Activated gamma-delta T cell treated with Interleukin-2 at 50 U/mL for 16 hours (primary cell): ENCODE data around the gene TBXA2R.
A peak's percentile ranks its signal among the peaks of the same experiment; 100 is the strongest.
"Not testable (repeated sequence)": the region's sequence is repeated elsewhere in the genome, so short reads cannot be mapped to it uniquely, and the experiment has no call there.

Experiments used
- DNase-seq: peaks from one replicate; pipeline ENCODE4 v3.0.0-alpha.2; 2020

The TBXA2R gene

DNA sequence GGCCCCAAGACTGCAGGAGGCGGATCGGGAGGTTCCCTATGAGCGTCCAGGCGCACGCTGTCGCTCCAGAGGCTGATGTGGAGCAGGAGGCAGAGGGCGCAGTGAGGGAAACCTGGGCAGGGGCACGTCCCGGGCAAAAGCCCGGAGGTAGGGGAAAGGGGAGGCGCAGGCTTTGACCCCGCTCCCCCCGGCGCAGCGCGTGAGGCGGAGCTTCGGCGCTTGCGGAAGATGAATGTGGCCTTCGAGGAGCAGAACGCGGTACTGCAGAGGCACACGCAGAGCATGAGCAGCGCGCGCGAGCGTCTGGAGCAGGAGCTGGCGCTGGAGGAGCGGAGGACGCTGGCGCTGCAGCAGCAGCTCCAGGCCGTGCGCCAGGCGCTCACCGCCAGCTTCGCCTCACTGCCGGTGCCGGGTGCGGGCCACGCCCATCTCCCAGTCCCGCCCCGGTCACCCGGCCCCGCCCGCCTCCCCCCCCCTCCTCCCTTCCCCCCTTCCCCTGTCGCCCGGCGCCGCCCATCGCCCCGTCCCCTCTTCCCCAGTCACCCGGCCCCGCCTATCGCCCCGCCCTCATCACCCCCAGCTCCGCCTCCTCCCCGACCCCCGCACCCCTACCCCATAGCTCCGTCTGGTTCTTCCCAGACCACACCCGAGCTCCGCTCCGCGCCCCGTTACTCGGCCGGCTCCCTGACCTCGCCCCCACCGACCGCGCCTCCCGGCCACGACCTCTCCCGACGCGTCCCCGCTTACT, 29.8 kb downstream of the TBXA2R start:
- DNase-seq, result no peak

DNA sequence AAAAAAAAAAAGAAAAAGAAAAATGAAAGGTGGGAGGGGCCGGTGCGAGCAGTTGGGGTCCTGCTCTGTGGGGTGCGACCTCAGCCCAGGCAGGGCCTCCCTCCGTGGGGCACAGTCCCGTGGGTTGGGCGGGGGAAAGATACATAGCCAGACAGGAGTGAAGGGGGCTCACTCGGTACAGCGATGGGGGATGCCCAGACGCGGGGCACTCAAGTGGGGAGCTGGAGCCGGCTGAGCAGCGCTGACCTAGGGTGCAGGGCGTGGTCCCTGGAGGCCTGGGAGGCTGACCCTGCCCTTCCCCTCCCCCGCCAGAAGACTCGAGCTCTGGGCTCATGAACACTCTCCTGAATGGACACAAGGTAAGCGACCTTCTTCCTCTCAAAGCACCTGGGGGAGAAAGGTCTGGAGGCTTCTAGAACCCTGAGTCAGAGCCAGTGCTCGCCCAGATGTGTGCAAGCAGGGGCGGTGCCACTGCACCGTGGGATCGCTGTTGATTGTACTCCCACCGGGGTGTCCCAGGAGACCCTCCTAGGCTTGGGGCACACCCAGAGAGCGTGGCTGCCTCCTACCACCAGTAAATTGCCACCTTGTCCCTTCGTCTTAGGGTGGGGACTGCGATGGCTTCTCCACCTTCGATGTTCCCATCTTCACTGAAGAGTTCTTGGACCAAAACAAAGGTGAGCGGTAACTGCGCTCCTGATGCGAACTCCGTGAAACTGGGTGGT, 30.6 kb downstream of the TBXA2R start:
- no peak for DNase-seq

DNA sequence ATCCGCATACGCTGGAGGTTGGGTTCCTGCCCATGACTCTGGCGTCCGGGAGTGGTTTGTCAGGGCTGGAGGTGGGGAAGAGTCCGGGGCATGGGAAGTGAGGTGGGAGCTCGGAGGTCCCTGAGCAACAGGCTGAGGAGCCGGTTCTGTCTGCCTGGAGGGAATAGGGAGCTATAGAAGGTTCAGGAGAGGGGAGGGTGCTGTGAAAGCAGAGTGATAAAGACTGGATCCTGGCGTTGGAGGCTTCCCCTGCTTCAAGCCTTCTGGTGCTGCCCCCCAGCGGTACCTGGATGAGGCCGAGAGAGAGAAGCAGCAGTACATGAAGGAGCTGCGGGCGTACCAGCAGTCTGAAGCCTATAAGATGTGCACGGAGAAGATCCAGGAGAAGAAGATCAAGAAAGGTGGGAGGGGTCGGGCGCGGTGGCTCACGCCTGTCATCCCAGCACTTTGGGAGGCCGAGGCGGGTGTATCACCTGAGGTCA, 31.4 kb downstream of the TBXA2R start:
- no peak for DNase-seq

DNA sequence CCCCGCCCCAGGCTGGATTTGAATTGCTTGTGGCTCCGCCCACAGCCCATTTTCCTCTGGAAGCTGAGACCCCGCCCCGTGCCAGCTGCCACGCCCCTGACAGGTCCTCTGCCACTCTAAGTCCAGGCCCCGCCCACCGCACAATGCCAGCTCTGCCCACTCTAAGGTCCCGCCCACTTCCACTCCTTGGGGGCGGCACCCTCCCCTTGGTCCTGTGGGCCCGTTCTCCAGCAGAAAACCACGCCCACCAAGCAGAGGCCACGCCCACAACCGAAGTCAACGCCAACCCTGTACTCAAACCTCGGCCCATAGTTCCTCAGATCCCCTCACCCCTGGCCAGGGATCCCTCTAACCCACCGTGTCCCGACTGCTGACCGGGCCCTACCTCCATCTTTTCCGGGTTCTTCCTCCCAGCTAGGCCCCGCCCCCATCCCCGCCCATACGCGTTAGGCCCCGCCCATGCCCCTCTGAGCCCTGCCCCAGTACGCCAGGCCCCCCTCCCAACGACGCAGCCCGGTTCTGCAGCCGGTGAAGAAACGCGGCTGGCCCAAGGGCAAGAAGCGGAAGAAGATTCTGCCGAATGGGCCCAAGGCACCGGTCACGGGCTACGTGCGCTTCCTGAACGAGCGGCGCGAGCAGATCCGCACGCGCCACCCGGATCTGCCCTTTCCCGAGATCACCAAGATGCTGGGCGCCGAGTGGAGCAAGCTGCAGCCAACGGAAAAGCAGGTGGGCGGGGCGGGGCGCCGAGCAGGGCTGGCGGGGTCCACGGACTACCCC, 32.6 kb downstream of the TBXA2R start:
- DNase-seq, result peak; percentile 70

DNA sequence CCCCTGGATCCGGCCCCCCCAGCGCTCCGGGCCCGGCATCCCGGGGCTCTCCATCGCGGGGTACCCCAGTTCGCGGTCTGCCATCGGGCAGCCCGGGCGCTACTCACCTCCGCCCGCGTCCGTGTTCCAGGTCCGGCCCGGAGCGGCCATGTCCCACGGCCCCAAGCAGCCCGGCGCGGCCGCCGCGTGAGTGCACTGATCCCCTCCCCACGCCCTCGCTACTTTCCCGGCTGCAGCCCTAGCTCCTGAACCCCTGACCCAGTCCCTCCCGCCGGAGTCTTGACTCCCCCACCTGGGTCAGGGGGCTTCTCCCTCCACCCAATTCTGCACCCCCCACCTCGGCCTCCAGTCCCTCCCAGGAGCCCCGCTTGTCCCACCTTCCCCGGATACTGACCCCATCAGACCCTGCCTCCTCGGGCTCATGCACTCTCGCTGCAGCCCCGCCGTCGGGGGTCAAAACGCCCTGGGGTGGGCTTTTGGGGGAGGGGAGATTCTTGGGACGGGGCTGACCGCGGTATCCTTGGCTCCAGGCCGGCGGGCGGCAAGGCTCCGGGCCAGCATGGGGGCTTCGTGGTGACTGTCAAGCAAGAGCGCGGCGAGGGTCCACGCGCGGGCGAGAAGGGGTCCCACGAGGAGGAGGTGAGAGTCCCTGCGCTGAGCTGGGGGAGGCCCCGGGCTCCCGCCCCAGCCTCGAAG, 33.4 kb downstream of the TBXA2R start:
- DNase-seq, result no peak

DNA sequence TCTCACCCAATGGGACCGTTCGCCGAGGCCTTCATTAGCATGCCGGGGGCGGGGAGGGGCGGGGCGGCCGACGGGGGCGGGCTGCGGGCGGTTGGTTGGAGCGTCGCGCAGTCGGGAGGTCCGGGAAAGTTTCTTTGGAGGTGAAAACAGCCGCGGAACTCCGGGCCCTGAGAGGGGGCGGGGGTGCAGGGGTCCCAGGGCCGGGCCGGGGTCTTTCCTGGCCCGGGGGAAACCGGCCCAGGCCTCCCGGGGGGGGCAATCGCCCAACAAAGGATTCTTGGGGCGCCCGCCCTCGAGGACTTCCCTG, 33.9 kb downstream of the TBXA2R start, which contains the start of gene HMG20B:
Gene HMG20B, plus strand, starts transcription at position 90 of the 307 bp plus-strand sequence. CDS start 366 bp downstream, outside the sequence.
- no peak for DNase-seq

DNA sequence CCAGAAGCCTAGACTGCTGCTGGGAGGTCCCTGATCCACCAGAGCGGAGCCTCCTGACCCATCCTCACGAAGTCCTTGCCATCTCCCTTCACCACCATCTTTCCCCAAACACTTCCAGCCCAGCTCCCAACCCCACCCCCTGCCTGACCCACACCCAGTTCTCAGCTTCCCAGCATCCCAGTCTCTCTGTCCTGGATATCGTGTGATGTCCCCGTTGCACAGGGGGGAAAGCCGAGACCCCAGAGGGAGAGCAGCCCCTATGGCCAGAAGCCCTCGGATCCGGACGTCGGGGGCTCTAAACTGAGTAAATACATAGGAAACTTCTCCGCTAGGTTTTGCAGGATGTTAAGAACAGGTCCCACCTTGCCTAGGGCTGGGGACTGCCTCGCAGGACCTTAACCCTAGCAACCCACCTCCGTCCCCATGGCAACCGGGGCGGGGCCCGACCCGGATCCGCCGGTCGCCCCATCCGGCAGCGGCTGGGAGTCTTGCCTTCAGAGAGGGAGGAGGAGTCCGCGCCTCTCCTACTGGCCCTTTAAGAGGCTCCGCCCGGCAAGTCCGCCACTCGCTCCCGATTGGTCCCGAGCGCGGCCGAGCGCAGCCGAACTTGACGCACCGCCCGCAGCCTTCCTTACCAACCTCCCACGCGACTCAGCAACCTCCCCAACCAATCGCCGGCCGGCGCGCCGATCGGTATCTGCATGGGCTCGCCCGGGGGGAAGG, 34.4 kb downstream of the TBXA2R start:
- DNase-seq, result peak; percentile 99

DNA sequence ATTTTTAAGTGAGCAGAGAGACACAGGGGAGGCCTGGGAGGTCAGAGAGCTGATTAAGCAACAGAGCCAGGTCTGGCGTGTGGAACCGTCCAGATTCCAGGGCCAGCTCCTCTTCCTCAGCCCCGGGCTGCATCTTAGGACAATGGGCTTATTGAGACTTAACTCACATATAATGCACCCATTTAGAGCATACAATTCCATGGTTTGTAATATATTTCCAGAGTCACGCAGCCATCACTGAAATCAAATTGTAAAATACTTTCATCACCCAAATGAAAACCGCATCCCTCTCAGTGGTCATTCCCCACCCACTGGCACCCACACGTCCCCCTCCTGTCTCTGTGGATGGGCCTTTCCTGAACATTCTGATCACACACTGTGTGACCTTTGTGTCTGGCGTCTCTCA, 36.1 kb downstream of the TBXA2R start:
- DNase-seq, result no peak

DNA sequence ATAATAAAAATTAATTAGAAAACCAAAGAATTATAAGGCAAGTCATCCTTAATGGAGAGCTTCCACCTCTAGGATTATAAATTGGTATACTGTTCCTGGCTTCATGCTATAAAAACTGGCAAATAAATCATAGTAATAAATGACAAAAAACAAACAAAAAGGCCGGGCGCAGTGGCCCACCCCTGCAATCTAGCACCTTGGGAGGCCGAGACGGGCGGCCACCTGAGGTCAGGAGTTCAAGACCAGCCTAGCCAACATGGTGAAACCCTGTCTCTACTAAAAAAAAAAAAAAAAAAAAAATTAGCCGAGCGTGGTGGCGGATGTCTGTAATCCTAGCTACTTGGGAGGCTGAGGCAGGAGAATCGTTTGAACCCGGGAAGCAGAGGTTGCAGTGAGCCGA, 36.6 kb downstream of the TBXA2R start:
- not testable (repeated sequence) for DNase-seq

DNA sequence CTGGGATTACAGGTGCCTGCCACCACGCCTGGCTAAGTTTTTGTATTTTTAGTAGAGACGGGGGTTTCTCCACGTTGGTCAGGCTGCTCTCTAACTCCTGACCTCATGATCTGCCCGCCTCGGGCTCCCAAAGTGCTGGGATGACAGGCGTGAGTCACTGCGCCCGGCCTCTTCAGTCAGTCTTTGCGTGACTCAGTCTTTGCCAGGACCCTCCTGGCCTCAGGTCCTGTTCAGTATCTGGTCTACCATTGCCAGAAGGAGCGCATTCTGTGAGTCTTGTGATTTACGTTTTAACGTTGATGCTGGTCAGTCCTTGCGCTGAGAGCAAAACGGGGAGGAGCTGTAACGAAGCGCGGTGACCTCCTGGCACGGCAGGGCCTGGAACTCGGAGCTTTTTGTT, 41.5 kb downstream of the TBXA2R start:
- no peak for DNase-seq

DNA sequence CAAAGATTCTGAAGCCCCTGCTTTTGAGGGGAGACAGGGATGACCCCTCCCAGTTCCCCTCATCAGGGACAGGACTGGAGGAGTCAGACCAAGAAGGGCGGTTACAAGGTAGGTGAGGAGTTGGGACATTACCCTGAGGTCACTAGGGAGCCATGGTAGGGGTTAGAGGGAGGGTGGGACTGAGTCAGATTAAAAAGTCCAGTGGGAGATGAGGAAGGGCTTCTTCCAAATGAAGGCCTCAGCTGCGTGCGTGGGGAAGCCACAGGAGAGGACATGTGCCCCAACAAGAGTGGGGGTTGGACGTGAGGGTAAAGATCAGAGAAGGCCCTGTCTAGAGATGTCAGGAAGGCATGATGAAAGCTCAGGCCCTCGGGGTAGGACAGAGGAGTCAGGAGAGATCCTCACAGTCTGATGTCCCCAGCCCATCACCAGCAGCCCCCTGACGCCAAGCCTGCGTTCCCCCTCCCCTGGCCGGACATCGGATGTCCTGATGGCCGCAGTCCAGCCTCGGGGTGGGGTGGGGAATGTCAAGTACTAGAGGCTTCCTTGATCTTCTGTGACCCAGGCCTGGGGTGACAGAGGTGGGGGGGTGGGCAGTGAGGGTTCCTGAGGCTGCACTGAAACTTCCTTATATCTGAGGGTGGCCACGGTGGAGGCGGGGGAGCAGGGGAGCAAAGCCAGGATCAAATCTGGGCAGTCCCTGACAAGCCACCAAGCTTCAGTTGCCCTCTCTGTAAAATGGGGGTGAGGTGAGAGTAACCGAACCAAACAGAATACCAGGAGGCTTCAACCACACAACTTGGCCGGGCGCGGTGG, 42.8 kb downstream of the TBXA2R start:
- no peak for DNase-seq

DNA sequence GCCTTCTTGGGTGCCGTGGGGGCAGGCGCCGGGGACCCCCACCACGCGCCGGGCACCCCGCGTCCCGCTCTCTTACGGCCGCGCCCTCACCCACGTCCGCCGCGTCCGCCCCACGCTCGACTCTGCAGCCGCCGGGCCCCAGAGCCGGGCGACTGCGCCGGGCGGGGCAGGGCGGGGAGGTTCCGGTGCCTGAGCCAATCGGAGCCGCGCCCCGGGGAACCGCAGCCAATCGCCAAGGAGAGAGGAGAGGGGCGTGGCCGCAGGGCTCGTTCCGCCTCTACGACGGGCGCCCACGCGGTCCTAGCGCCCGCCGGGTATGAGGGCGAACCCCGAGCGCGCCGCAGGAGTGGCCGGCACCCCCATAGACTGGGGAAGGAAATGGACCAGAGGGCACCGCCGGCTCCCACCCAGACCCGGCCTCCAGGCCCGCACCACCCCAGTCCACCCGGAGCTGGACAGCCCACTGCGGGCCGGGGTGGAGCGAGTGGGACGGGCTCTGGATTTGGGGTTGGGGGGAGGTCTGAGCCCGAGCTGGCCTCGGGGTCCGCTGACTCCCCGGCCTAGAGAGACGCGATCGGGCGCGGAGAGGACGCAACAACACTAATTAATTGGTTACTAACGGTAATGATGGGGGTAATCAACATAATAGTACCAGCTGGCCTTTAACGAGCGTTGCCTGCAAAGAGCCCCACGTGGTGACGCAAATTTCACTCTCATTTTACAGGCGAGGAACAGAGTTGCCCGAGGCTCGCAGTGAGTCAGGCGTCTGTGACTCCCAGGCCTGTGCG, 49.0 kb downstream of the TBXA2R start, which contains the start of gene MFSD12:
Gene MFSD12, minus strand, starts transcription at position 126 of the 788 bp plus-strand sequence. CDS start 183 bp downstream, outside the sequence.
- DNase-seq, result peak; percentile 93

DNA sequence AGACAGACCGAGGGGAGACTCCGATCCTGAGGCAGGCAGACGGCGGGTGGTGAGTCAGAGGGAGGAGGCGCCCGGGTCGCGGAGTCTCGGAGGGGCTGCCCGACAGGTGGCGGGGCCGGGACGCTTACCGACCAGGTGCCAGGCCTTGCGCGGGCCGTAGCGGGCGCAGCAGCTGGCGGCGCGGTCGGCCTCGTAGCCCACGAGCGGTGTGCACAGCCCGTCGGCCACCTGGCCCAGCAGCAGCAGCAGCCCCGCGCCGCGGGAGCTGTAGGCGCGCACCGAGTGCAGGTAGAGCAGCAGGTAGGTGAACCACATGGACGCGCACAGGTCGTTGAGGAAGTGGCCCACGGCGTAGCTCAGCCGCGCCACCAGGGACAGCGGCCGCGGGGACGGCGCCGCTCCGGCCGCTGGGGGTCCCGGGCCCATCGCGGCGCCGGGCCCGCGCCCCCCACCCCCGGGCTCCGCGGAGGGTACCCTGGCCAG, 49.7 kb downstream of the TBXA2R start:
- peak; percentile 64 for DNase-seq

DNA sequence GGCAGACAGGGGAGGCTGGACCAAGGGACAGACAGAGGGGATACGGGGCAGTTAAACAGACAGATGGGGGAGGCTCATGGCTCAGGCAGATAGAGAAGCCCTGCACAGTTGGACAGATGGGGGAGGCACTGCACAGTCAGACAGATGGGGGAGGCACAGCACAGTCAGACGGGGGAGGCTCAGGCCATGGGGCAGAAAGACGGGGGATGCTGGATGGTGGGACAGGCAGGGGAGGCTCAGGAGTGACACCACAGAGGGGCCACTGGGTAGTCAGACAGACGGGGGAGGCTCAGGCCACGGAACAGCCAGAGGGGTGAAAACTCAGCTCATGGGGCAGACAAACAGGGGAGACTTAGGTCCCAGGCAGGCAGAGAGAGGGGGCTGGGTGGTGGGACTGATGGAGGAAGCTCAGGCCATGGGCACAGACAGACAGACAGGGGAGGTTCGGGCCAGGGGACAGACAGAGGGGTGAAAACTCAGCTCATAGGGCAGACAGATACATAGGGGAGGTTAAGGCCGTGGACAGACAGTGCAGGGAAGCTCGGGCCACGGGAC, 50.2 kb downstream of the TBXA2R start:
- no peak for DNase-seq

DNA sequence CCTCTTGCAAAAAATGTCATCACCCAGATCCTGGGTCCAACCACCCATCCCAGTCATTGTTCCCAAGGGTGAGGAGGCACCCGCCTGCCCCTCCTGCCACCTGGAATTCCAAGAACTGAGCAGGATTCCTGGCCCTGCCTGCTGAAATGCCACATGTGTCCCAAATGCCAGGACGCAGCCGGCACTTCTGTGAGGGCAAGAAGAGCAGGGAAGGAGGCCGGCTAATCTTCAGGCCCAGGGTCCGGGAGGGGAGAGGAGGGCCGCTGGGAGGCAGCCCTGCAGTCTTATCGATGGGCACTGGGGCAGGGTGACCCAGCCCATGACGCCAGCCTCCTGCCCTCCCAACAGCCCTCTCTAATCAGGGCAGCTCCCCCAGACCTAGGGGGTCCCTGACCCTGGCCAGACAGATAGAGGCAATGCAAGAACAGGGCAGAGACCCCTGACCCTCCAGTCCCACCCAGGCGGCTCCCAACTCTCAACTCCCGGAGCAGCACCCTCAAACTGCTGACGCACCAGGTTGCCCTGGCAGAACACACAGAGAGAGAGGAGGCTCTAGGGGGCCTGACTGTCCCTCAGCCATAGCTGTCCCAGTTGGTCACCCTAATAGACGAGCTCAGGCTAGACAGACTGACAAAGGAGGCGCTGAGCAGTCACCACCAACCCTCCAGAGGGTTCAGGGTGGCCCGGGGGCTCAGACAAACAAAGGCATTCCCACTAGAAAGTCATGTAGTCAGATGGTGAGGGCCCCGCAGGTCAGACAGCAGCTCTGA, 50.8 kb downstream of the TBXA2R start:
- no peak for DNase-seq

DNA sequence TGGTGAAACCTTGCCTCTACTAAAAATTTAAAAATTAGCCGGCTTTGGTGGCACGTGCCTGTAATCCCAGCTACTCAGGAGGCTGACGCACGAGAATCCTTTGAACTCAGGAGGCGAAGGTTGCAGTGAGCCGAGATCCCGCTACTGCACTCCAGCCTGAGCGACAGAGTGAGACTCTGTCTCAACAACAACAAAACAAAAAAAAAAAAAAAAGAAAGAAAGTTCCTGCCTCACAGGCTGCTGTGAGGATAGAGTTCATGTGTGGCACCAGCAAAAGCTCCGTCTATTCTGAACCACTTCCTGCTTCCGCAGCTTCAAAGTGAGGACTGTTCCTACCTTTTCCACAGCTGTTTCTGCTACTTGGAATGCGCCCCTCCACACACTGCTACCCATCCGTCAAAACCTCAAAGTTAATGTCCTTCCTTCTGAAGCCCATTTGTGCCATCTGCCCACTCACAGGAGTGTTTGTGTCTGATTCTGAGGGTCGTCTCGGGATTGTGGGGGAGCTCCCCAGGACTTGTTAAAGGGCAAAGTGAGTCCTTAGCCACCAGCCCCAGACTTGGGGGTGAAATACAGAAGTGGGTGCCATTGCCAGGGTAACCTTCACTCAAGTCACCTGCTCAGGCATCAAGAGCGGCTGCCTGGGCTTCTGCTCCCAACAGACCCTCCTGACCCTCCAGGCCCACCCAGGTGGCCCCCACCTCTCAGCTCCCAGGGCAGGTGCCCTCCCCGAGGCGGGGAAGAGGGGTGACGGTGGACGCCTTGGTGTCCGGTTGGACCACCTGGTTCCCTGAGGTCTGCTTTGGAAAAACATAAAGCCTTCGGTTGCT, 52.2 kb downstream of the TBXA2R start:
- peak; percentile 37 for DNase-seq

DNA sequence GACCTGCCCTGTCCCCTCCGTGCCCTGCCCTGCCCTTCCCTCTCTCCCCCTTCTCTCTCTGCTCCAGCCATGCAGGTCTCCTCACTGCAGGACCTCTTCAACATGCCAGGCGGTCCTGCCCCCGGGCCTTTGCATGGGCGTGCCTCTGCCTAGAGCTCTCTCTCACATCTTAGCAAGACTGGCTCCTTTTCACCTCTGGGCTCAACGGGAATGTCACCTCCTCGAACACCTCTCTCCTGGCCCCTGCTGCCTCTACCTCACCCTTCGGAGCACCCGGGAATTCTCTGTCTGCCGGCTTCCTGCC, 54.9 kb downstream of the TBXA2R start:
- DNase-seq, result no peak
